ENCODE data around the gene MSMP.

The MSMP gene, protein sequence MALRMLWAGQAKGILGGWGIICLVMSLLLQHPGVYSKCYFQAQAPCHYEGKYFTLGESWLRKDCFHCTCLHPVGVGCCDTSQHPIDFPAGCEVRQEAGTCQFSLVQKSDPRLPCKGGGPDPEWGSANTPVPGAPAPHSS

GRCh38 chr9:35754264-35754663, at the start of gene MSMP:
Gene MSMP (minus strand): TSS chr9:35754276. CDS start chr9:35754129, 147 bp downstream.
- DNase-seq (ENCODE audit: low spot score): no peak

GRCh38 chr9:35801328-35802128, 47.5 kb upstream of the MSMP start:
- DNase-seq (ENCODE audit: low spot score): no peak

GRCh38 chr9:35800530-35800929, 46.5 kb upstream of the MSMP start:
- no peak for DNase-seq (ENCODE audit: low spot score)

- DNase-seq (ENCODE audit: low spot score): no peak
These were observed 44.7 kb upstream of the MSMP start for GRCh38 chr9:35798658-35799374.

DNA sequence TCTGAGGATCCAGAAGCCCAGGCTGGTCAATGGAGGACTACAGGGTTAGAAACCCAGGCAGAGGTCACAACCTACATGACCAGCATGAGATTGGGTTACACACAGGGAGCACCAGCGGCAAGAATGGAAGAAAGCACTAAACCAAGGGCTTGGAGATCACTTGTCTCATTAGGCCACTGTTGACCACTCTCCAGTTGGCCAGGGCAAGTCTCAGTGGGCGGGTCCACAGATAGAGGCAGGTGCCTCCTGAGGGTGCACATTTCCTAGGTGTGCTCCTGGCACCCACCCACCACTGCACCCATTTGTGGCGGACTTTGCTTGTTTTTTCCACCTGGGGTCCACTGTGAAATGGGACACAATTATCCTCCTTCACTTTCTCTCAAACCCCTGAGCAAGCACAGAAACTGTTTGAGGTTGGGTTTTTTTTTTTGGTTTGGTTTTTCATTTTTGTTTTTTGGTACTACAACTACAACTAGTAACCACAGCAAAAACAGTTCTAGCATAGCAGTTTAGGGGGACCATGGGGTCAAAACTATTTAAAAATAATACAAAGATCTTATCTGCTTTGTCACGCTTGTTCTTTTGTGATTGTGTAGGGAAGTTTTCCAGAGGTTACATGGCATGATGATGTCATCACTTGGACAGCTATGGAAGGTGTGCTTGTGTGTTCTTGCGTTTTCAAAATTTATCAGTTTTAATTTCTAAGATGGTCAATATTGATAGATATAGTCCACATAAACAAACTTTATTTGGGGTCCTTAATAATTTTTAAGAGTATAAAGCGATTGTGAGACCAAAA, 43.4 kb upstream of the MSMP start:
- no peak for DNase-seq (ENCODE audit: low spot score)

GRCh38 chr9:35795695-35796094, 41.6 kb upstream of the MSMP start:
- no peak for DNase-seq (ENCODE audit: low spot score)

- no peak for DNase-seq (ENCODE audit: low spot score)
These were observed 39.4 kb upstream of the MSMP start for GRCh38 chr9:35793461-35793860.

DNA sequence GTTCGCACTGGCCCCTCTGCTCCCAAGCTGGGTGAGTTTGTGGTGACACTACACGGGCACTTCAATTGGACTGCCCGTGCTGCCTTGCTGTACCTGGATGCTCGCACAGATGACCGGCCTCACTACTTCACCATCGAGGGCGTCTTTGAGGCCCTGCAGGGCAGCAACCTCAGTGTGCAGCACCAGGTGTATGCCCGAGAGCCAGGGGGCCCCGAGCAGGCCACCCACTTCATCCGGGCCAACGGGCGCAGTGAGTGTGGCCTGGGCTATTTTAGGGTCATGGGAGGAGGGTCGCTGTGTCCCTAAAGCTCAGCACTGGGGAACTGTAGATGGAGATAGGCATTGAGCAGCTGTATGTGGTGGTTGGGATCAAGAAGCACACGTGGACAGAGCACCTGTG, 38.8 kb upstream of the MSMP start:
- no peak for DNase-seq (ENCODE audit: low spot score)

- DNase-seq (ENCODE audit: low spot score): no peak
These were observed 38.1 kb upstream of the MSMP start for GRCh38 chr9:35792024-35792813.

GRCh38 chr9:35791297-35791921, 37.3 kb upstream of the MSMP start, which contains the start of gene NPR2:
Gene NPR2 (plus strand): TSS chr9:35791591. CDS start chr9:35792409, 818 bp downstream.
- DNase-seq (ENCODE audit: low spot score): no peak

GRCh38 chr9:35790385-35791296, 36.6 kb upstream of the MSMP start:
- peak; percentile 90 for DNase-seq (ENCODE audit: low spot score)

DNA sequence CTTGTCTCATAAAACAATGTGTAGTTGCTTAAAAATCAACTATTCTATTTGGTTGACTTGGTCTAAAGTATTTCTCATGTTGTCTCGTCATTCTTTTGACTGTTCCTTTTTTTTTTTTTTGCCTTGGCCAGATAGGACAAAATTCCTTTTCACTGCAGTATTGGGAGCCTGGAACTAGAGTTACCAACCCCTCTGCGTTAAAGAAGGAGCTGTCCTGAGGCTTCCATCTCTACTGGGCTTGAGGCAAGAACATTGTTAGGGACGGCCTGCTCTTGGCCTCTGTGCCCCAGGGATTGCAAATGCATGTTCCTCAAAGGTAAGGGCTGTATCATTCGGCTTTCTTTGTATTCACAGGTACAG, 35.9 kb upstream of the MSMP start:
- DNase-seq (ENCODE audit: low spot score): no peak

- no peak for DNase-seq (ENCODE audit: low spot score)
These were observed 35.5 kb upstream of the MSMP start for GRCh38 chr9:35789541-35789940.

DNA sequence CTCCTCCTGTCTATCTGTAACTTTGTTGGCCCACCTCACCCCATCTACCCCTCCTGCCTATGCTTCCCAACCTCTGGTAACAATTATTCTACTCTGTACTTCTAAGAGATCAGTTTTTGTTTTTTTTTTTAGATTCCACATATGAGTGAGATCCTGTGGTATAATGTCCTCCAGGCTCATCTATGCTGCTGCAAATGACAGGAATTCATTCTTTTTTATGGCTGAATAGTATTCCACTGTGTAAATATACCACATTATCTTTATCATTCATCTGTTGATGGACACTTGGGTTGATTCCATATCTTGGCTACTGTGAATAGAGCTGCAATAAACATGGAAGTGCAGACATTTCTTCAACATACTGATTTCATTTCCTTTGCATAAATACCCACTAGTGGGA, 29.3 kb upstream of the MSMP start:
- DNase-seq (ENCODE audit: low spot score): no peak

DNA sequence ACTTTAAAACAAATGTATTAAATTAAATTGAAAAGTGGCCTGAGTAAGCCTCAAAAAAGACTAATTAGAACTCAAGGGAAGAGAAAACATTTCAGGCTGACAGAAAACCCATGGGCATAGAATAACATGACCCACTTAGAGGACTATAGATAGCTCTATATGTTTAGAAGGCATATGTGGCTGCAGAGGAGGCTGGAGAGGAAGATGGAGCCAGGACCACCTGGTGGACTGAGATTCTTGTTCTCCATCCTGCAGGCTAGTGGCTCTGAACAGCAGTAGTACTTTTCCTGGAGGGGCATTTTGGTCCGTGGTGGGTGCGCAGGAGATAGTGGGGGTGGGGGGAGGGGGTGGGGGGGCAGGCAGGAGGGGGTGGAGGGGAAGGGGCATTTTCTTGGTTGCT, 27.0 kb upstream of the MSMP start:
- DNase-seq (ENCODE audit: low spot score): no peak

GRCh38 chr9:35778496-35778895, 24.4 kb upstream of the MSMP start:
- no peak for DNase-seq (ENCODE audit: low spot score)

- no peak for DNase-seq (ENCODE audit: low spot score)
These were observed 21.9 kb upstream of the MSMP start for GRCh38 chr9:35776018-35776417.

- peak; percentile 67 for DNase-seq (ENCODE audit: low spot score)
These were observed 21.0 kb upstream of the MSMP start for GRCh38 chr9:35774907-35775635.

GRCh38 chr9:35771943-35772342, 17.9 kb upstream of the MSMP start:
- DNase-seq (ENCODE audit: low spot score): no peak
